Vagina (tissue), 2 donors: ENCODE results near the gene SRL.

ENCODE experiments used
- CTCF ChIP-seq, 3 experiments: fragments of 450-650 bp in 2 of 3; fragments of 200-600 bp in 1 of 3; sonication (generic) in 1 of 3; IDR thresholded peaks; one replicate each; pipeline ENCODE4 v1.5.1; 2017 to 2019; ENCODE audit warnings: antibody characterized with exemption in 3 of 3, mild to moderate bottlenecking in 2 of 3, moderate library complexity in 2 of 3
- POLR2A ChIP-seq, 2 donors: fragments of 450-650 bp; IDR thresholded peaks; one replicate each; pipeline ENCODE4 v1.6.1; 2017; ENCODE audit warnings: antibody characterized with exemption in 2 of 2, mild to moderate bottlenecking in 2 of 2, moderate library complexity in 2 of 2
- POLR2AphosphoS5 ChIP-seq, 2 donors: sonication (generic); formaldehyde crosslinking; IDR thresholded peaks; one replicate each; pipeline ENCODE4 v1.9.0; 2017; ENCODE audit warnings: antibody characterized with exemption in 2 of 2, mild to moderate bottlenecking in 2 of 2, low read depth in 1 of 2; ENCODE audit not compliant: insufficient read depth in 1 of 2

- TF ChIP-seq CTCF (IDR thresholded peaks at IDR 0.05), result no peak
- no peak for TF ChIP-seq POLR2A (IDR thresholded peaks at IDR 0.05)
- TF ChIP-seq POLR2AphosphoS5 (IDR thresholded peaks at IDR 0.05; ENCODE audit: insufficient read depth in 1 of 2, low read depth in 1 of 2), result no peak
These were observed 25.3 kb downstream of the SRL start for GRCh38 chr16:4216596-4216995.
